C1 segment of cervical spinal cord (tissue), 14 donors: ENCODE results near the gene FSTL3.
"Not testable (repeated sequence)": the region's sequence is repeated elsewhere in the genome, so short reads cannot be mapped to it uniquely, and the experiment has no call there.

Experiments used
- DNase-seq, 14 donors: peaks; one replicate each; lab custom pipeline; 2025; lab: John Stamatoyannopoulos, UW

FSTL3 gene

DNA sequence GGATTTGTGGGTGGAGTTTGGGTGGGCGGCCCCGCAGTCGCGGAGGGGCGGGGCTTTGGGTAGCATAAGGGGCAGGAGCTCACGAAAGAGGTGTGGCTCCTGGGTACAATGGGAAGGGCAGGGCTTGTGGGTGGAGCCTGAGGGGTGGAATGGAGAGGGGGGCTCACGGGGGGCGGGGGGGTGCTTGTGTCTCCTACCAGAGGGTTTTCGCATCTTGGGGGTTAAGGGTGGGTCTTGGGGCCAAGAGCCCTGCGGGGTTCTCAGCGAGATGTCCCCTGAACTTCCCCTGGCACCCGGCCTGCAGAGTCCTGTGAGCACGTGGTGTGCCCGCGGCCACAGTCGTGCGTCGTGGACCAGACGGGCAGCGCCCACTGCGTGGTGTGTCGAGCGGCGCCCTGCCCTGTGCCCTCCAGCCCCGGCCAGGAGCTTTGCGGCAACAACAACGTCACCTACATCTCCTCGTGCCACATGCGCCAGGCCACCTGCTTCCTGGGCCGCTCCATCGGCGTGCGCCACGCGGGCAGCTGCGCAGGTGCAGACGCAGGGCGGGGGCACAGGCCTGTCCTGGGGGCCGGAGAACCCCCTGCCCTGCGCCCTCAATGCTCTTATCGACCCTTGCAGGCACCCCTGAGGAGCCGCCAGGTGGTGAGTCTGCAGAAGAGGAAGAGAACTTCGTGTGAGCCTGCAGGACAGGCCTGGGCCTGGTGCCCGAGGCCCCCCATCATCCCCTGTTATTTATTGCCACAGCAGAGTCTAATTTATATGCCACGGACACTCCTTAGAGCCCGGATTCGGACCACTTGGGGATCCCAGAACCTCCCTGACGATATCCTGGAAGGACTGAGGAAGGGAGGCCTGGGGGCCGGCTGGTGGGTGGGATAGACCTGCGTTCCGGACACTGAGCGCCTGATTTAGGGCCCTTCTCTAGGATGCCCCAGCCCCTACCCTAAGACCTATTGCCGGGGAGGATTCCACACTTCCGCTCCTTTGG is 5.1 kb downstream of the FSTL3 start:
- DNase-seq: peak in 1 of 14 donors; percentile 72

DNA sequence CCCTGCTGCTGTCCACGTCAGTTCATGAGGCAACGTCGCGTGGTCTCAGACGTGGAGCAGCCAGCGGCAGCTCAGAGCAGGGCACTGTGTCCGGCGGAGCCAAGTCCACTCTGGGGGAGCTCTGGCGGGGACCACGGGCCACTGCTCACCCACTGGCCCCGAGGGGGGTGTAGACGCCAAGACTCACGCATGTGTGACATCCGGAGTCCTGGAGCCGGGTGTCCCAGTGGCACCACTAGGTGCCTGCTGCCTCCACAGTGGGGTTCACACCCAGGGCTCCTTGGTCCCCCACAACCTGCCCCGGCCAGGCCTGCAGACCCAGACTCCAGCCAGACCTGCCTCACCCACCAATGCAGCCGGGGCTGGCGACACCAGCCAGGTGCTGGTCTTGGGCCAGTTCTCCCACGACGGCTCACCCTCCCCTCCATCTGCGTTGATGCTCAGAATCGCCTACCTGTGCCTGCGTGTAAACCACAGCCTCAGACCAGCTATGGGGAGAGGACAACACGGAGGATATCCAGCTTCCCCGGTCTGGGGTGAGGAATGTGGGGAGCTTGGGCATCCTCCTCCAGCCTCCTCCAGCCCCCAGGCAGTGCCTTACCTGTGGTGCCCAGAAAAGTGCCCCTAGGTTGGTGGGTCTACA is 6.6 kb downstream of the FSTL3 start:
- no peak for DNase-seq

DNA sequence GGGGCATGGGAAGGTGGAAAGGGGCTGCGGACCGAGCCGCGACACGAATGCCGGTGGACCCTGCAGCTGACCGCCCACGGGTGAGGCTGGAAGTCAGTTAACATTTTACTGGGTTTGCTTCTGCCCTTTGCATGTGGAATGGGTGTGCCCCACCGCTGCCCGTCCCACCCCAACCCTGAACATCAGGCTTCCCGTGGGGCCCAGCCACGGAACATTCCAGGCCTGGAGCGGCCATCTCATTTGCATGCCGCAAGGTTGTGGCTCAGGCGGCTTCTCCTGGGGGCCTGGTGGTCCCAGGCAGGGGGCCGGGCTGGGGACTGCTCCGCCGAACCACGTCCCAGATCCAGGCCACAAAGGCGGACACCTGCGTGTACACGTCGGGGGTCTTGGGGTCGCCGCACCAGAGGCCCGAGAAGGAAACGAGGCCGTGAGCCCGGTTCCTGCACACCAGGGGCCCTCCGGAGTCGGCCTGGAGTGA is 9.3 kb downstream of the FSTL3 start:
- DNase-seq: no peak

DNA sequence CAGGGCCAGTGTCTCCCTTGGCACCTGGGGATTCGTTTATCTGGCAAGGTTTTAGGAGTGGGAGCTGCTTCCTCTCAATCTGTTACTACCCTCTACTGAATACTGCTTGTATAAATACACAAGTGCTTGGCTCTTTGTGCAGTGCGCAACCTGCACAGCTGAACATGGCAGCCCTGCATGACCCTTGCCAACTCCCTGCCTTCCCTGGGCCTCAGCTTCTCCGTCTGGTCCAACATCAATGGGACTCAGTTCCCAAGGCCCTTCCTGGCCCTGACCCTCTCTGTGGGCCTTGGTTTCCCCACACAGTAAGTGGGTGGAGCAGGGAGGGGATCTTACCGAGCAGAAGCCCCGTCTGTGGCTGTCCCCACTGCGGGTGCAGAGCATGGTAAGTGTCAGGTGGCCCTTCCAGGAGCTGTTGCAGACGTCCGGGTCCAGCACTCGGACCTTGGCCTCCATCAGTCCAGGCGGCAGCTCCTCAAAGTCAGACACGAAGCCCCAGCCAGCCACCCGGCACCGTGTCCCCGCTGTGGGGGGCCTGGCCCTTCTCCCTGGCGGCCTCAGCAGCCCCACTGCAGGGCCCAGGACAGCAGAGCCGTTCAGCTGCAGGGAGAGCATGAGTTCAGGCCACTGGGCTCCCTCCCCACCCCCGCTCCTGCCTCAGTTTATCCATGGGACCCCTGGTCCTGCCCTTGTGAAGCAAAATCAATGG is 10.6 kb downstream of the FSTL3 start:
- DNase-seq: no peak

DNA sequence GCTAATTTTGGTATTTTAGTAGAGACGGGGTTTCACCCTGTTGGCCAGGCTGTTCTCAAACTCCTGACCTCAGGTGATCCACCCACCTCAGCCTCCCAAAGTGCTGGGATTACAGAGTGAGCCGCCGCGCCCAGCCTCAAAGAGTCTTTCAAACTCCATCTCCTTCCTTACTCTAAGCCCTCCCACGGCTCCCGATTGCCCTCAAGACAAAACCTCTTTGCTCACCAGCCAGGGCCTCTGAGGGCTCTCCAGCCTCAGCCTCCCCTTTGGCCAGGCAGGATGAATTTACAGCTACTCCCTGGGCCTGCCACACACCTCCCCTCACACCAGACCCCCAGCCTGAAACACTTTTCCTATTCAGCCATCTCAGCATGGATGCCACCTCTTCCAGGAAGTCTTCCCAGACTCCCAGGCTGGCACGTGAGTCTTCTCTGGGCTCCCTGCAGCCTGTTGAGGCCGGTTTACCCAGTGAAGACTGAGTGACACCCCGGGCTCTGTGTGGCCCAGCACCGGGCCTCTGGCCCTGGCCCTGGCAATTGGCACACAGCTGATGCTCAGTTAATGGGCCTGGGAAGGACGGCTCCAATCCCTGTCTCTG is 11.5 kb downstream of the FSTL3 start:
- DNase-seq: no peak

DNA sequence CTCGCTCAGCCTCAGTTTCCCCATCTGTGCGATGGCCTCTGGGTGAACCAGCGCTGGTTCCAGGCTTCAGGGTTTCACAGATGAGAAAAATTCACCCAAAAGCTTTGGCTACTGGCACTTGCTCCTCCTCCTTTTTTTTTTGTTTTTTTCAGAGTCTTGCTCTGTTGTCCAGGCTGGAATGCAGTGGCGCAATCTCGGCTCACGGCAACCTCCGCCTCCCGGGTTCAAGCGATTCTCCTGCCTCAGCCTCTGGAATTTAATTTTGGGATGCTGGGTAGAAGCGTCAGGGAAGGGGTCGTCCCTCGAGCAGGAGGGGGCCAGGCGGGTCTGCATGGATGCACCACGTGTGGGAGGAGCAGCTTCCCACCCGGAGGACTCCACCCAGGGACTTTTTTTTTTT is 12.0 kb downstream of the FSTL3 start:
- no peak for DNase-seq

DNA sequence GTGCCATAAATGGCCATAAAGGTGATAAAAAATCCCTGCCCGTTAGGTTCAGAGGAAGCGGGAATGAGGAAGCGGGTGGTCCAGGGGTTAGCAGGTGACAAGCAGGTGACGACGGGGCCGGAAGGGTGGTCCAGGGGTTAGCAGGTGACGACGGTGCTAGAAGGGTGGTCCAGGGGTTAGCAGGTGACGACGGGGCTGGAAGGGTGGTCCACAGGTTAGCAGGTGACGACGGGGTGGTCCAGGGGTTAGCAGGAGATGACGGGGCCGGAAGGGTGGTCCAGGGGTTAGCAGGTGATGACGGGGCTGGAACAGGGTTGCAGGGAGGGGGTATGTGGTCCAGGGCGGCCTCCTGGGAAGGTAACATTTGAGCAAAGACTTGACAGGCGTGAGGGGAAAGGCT is 12.8 kb downstream of the FSTL3 start:
- DNase-seq: no peak

DNA sequence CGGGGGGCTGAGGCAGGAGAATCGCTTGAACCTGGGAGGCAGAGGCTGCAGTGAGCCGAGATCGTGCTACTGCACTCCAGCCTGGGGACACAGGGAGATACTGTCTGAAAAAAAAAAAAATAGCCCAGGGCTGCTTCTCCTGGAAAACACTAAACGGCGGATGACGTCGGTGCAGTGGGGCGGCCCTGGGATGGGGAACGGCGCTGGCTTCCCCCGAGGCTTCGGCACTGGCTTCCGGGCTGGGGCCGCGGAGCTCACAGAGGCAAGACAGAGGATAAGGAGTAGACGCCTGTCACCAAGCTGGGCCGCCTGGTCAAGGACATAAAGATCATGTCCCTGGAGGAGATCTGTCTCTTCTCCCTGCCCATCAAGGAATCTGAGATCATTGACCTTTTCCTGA is 14.0 kb downstream of the FSTL3 start:
- DNase-seq: no peak

DNA sequence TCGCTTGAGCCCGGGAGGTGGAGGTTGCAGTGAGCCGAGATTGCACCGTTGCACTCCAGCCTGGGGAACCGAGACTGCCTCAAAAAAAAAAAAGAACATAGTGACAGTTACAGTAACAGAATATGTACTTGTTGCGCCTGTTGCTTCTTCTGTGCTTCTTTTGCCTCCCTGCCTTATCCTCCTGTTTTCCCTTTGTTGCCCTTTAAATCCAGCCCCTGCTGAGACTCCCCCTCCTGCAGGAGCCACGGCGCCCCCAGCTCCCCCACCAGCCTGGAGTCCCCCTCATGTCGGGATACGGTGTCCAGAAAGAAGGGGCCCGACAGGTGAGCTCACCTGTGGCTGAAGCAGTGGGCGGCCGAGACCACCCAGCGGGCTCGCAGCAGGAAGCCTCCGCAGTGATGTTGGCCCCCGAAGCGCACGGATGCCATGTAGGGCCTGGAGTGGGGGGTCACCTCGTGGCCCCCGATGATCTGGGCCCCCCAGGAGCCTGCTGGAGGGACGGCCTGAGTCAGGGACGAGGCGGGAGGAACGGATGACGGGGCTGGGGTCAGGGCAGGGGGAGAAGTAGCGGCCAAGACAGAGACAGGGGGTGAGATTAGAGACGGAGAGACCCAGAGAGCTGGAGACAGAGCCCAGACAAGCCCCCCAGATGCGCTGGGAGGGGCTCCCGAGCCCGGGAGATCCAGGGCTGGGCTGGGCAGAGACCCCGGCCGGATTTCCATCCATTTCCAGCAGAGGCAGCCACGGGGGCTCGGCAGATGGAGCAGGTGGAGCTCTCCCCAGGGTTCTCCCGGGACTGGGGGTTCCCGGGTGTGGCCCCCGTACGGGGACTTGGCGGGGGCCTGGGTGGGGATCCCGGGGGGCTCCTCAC is 18.5 kb downstream of the FSTL3 start:
- no peak for DNase-seq

DNA sequence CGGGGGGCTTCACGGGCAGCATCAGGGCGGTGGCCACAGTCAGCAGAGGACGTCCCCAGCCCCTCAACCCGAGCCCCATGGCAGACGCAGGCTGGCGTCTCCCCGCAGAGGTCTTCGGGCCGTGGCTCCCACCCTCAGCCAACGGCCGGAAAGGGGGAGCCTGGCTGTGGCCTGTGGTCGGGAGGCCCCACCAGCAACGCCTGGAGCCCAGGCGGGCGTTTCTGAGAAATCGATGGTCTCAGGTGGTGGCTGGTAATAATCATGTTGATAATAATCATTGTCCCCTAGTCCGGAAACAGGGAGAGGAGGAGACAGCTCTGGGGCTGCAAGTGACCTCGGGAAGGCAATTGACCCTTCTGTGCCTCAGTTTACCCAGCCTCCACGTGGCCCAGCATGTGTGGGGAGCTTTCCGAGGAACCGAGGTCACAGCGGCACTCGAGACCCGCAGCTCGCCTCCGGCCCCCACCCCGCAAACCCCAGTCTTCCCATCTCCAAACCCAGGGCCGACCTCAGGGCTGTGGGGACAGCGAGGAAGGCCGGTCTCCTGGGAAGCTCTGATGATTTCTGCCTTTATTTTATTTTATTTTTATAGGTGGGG is 19.3 kb downstream of the FSTL3 start, which contains the start of gene PRSS57:
Gene PRSS57, minus strand, starts transcription at position 101 of the 598 bp plus-strand sequence. Its CDS starts 22 bp downstream, at position 79.
- no peak for DNase-seq

DNA sequence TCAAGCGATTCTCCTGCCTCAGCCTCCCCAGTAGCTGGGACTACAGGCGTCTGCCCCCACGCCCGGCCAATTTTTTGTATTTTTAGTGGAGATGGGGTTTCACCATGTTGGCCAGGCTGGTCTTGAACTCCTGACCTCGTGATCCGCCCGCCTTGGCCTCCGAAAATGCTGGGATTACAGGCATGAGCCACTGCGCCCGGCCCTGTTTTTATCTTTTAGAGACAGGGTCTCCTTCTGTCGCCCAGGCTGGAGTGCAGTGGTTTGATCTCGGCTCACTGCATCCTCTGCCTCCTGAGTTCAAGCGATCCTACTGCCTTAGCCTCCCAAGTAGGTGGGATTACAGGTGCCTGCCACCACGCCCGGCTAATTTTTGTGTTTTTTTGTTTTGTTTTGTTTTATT is 22.3 kb downstream of the FSTL3 start:
- not testable (repeated sequence) for DNase-seq

DNA sequence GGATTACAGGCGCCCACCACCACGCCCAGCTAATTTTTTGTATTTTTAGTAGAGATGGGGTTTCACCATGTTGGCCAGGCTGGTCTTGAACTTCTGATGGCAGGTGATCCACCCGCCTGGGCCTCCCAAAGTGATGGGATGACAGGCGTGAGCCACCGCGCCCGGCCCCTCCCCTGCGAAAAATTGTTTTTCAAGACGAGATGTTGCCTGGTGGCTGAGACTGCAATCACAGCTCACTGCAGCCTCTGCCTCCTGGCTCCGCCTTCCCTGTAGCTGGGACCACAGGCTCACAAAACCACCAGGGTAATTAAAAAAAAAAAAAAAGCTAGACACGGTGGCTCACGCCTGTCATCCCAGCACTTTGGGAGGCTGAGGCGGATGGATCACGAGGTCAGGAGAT is 23.7 kb downstream of the FSTL3 start:
- not testable (repeated sequence) for DNase-seq

DNA sequence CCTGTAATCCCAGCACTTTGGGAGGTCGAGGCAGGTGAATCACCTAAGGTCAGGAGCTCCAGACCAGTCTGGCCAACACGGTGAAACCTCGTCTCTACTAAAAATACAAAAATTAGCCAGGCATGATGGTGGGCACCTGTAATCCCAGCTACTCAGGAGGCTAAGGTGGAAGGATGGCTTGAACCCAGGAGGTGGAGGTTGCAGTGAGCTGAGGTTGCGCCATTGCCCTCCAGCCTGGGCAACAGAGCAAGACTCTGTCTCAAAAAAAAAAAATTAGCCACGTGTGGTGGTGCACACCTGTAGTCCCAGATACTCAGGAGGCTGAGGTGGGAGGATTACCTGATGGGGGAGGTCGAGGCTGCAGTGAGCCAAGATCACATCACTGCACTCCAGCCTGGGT is 26.7 kb downstream of the FSTL3 start:
- not testable (repeated sequence) for DNase-seq

DNA sequence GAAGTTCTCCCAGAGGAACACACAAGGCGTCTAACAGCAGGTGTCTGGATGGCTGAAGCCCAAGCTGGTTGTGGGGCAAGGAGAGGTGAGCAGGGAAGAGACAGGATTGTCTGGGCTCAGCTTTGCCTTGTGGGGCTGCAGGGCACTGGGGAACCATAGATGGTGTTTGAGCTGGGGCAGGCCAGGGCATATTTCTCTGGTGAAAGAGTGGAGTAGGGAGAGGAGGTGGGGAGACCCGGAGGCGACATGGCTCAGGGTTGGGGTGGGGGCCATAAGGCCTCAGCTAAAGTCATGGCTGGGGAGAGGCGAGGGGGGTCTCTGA is 27.1 kb downstream of the FSTL3 start:
- no peak for DNase-seq

DNA sequence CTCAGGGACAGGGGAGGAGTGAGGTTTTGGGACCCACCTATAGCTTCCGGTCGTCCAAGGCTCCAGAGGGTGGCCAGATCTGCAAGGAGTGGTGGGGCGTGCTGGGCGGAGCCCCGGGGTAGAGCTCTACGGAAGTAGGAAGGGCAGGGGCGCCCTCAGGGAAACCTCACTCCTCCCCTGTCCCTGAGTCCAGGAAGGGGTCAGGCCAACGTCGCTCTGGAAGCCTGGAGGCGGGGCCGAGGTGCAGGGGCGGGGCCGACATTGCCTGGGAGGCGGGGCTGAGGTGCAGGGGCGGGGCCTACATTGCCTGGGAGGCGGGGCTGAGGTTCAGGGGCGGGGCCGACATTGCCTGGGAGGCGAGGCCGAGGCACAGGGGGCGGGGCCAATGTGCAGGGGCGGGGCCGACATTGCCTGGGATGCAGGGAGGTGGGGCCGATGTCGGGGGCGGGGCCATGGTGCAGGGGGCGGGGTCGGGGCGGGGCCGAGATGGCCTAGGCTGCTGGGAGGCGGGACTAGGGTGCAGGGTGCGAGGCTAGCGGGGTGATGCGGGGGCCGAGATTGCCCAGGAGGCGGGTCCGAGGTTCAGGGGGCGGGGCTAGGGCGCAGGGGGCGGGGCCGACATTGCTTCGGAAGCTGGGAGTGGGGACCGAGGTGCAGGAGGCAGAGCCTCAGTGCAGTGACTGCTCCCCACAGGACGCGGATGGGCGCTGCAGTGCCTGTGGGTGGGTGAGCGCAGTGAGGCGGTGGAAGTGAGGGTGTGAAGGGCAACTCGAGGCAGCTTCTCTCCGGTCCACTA is 27.7 kb downstream of the FSTL3 start:
- no peak for DNase-seq

DNA sequence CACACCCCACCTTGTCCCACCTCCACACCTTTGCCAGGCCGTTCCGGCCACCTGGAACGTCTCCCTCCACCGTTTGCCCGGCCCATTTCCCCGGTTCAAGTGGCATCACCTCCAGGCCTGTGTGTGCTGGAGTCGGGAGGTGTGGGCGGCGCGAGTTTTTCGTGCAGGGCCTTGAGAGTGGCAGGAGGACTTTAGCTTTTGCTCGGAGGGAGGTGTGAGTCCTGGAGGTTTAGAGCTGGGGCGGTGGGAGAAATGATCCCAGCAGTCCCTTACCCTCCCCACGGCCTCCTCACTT is 28.2 kb downstream of the FSTL3 start:
- no peak for DNase-seq

DNA sequence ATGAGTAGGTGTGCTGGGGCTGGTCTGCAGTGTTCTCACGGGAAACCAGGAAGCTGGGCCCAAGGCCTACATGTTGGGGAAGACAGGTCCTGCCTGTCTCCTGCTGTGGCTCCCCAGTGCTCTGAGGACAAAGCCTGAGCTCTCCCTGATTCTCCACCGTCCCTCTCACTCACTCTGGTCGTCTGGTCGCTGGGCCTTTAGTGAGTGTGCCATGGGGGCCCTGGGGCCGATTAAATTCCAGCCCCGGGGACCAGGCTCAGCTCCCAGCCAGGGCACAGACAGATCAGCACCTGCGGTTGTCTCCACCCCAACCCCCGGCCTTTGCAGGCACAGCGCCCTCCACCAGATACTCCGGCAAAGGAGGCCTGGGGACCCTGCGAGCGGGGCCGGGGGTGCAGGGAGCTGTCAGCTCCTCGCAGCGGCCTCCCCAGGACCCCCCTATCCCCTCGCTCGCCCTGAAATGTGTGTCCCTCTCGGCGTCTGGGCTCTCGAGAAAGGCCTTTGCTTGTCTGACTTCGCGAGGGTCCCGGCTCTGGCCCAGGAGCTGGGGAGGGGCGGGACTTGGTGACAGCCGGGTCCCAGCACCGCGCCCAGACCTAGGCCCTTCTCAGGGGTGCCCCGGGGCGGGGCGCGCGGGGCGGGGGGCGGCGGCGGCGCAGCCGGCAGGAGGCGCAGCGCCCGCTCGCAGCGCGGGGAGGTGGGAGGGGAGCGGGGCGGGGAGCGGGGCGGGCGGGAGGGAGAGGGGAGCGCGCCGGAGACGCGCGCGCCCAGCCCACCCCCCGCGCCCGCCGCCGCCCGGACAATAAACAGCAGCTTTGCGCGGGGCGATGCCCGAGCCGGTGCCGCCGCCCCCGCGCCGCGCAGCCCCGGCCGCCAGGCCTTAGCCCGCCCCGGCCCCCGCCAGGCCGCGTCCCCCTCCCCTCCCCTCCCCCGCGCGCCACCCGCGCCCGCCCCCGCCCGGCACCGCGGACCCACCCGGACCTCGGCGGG is 32.3 kb downstream of the FSTL3 start, which contains the start of gene PALM:
Gene PALM, plus strand, starts transcription at position 782 of the 990 bp plus-strand sequence. CDS start 212 bp downstream, outside the sequence.
- DNase-seq: peak in 7 of 14 donors; percentile 10 to 58 (median 32)
